HEK293 (cell line): ENCODE data around the gene MRPL34.

Source experiments
- ZBTB7A ChIP-seq: fragments of 450-650 bp; formaldehyde crosslinking; IDR thresholded peaks from 2 replicates; pipeline ENCODE4 v1.5.1; 2016; ENCODE audit warnings: low read depth, missing biosample characterization, missing genetic modification characterization
- ZNF274 ChIP-seq, 2 experiments: fragments of 200-500 bp in 1 of 2; fragments of 450-650 bp in 1 of 2; sonication (Bioruptor generic) in 1 of 2; formaldehyde crosslinking in 1 of 2; IDR thresholded peaks; 2 replicates each; pipeline versions ENCODE4 v1.5.1 to v1.6.1; 2014 to 2016; ENCODE audit warnings: borderline replicate concordance in 1 of 2, inconsistent platforms in 1 of 2, low read length in 1 of 2, missing biosample characterization in 1 of 2, missing genetic modification characterization in 1 of 2
- ZNF391 ChIP-seq: fragments of 450-650 bp; formaldehyde crosslinking; IDR thresholded peaks from 2 replicates; pipeline ENCODE4 v1.5.1; 2016; ENCODE audit warnings: low read depth, missing biosample characterization, missing genetic modification characterization, borderline replicate concordance
- ZNF426 ChIP-seq: fragments of 450-650 bp; formaldehyde crosslinking; IDR thresholded peaks from 2 replicates; pipeline ENCODE4 v1.5.1; 2017; ENCODE audit warnings: missing biosample characterization, missing genetic modification characterization, mild to moderate bottlenecking, inconsistent platforms, moderate library complexity
- ZNF561 ChIP-seq: fragments of 450-650 bp; IDR thresholded peaks from 2 replicates; pipeline ENCODE4 v1.5.1; 2018; ENCODE audit warnings: missing biosample characterization, missing genetic modification characterization, borderline replicate concordance
- ZNF843 ChIP-seq: fragments of 450-650 bp; formaldehyde crosslinking; IDR thresholded peaks from 2 replicates; pipeline ENCODE4 v1.5.1; 2016; ENCODE audit warnings: missing biosample characterization, missing genetic modification characterization
- TF ChIP-seq, protein P1 (sequence below): fragments of 450-650 bp; formaldehyde crosslinking; IDR thresholded peaks from 2 replicates; pipeline ENCODE4 v1.5.1; 2016; ENCODE audit warnings: missing biosample characterization, missing genetic modification characterization
- TF ChIP-seq, protein P2 (sequence below): fragments of 450-650 bp; formaldehyde crosslinking; IDR thresholded peaks from 2 replicates; pipeline ENCODE4 v1.5.1; 2016; ENCODE audit warnings: missing biosample characterization, missing genetic modification characterization
- TF ChIP-seq, protein P3 (sequence below): fragments of 450-650 bp; formaldehyde crosslinking; IDR thresholded peaks from 2 replicates; pipeline ENCODE4 v1.5.1; 2017; ENCODE audit warnings: missing biosample characterization, missing genetic modification characterization

DNA sequence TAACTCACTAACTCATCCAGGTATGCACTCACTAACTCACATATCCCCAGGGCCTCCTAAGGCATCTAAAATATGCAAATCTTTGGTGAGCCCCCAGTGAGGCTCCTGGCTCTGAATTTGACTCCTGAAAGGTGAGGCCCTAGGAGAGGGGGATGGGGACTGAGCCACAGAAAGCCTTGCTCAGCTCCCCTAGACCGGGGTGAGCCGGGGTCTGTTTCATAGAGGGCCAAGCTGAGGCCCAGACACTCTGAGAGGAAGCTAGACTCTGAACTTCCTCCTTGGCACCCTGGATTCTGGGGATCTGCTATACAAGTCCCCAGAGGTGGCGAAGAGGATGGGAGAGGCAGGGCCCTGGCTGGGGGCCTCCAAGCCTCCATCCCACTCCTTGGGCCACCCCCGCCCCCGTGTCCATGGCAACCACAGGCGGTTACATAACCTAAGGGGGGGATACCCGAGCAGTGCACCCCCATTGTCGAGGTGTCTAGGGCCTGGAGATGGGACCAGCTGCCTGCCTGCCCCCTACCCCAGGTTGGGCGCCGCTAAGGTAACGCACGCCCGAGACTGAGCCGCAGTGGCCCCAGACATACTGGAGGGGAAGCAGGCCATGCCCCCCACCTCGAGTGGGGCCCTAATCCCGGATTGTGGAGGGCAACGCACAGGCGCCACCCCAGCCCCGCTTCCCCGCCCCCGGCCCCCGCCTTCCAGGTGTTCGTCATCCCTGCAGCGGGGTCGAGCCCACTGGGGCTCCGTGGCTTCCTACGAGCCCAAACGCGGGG lies 3.1 kb upstream of the MRPL34 start:
- TF ChIP-seq ZNF426 (tag by site-specific recombination) (no peak), ZNF274 (IDR thresholded peaks at IDR 0.05; ENCODE audit: low read length) (no peak), ZNF274 (tag by site-specific recombination; IDR thresholded peaks at IDR 0.05; ENCODE audit: borderline replicate concordance) (no peak), ZNF391 (tag by site-specific recombination) (no peak), ZBTB7A (tag by site-specific recombination) (no peak), ZNF561 (tag by site-specific recombination) (no peak), ZNF843 (tag by site-specific recombination) (no peak)
- TF ChIP-seq, protein P1, sequence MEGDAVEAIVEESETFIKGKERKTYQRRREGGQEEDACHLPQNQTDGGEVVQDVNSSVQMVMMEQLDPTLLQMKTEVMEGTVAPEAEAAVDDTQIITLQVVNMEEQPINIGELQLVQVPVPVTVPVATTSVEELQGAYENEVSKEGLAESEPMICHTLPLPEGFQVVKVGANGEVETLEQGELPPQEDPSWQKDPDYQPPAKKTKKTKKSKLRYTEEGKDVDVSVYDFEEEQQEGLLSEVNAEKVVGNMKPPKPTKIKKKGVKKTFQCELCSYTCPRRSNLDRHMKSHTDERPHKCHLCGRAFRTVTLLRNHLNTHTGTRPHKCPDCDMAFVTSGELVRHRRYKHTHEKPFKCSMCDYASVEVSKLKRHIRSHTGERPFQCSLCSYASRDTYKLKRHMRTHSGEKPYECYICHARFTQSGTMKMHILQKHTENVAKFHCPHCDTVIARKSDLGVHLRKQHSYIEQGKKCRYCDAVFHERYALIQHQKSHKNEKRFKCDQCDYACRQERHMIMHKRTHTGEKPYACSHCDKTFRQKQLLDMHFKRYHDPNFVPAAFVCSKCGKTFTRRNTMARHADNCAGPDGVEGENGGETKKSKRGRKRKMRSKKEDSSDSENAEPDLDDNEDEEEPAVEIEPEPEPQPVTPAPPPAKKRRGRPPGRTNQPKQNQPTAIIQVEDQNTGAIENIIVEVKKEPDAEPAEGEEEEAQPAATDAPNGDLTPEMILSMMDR (tag by site-specific recombination) = no peak
- TF ChIP-seq, protein P2, sequence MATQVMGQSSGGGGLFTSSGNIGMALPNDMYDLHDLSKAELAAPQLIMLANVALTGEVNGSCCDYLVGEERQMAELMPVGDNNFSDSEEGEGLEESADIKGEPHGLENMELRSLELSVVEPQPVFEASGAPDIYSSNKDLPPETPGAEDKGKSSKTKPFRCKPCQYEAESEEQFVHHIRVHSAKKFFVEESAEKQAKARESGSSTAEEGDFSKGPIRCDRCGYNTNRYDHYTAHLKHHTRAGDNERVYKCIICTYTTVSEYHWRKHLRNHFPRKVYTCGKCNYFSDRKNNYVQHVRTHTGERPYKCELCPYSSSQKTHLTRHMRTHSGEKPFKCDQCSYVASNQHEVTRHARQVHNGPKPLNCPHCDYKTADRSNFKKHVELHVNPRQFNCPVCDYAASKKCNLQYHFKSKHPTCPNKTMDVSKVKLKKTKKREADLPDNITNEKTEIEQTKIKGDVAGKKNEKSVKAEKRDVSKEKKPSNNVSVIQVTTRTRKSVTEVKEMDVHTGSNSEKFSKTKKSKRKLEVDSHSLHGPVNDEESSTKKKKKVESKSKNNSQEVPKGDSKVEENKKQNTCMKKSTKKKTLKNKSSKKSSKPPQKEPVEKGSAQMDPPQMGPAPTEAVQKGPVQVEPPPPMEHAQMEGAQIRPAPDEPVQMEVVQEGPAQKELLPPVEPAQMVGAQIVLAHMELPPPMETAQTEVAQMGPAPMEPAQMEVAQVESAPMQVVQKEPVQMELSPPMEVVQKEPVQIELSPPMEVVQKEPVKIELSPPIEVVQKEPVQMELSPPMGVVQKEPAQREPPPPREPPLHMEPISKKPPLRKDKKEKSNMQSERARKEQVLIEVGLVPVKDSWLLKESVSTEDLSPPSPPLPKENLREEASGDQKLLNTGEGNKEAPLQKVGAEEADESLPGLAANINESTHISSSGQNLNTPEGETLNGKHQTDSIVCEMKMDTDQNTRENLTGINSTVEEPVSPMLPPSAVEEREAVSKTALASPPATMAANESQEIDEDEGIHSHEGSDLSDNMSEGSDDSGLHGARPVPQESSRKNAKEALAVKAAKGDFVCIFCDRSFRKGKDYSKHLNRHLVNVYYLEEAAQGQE (tag by site-specific recombination) = no peak
- TF ChIP-seq, protein P3, sequence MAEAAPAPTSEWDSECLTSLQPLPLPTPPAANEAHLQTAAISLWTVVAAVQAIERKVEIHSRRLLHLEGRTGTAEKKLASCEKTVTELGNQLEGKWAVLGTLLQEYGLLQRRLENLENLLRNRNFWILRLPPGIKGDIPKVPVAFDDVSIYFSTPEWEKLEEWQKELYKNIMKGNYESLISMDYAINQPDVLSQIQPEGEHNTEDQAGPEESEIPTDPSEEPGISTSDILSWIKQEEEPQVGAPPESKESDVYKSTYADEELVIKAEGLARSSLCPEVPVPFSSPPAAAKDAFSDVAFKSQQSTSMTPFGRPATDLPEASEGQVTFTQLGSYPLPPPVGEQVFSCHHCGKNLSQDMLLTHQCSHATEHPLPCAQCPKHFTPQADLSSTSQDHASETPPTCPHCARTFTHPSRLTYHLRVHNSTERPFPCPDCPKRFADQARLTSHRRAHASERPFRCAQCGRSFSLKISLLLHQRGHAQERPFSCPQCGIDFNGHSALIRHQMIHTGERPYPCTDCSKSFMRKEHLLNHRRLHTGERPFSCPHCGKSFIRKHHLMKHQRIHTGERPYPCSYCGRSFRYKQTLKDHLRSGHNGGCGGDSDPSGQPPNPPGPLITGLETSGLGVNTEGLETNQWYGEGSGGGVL (tag by site-specific recombination) = peak; percentile 82
